ENCODE results near the gene MYH14. TPM values are rescaled to one million over a fixed set of nuclear protein-coding genes. Genes with fewer than 3 reads are reported as not detected.
"Not testable (repeated sequence)": the region's sequence is repeated elsewhere in the genome, so short reads cannot be mapped to it uniquely, and the experiment has no call there.

The MYH14 gene
- total RNA-seq, 2 experiments from 2014 or later = not detected

DNA sequence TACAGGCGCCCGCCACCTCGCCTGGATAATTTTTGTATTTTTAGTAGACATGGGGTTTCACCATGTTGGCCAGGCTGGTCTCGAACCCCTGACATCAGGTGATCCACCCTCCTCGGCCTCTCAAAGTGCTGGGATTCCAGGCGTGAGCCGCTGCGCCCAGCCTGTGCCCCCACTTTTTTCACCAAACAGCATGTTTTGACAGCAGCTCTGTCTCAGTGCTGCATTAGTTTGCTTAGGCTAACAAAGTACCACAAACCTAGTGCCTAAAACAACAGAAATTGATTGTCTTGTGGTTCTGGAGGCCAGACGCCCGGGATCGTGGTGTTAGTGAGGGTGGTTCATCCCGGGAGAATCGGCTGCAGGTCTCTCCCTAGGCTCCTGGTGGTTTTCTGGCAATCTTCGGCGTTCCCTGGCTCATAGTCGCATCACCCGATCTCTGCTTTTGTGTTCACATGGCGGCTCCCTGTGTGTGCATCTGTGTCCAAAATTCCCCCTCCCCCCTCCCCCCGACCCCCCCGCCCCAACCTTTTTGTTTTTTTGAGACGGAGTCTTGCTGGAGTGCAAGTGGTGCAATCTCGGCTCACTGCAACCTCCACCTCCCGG lies 30.0 kb downstream of the MYH14 start:
- Mint-ChIP-seq H3K27me3 (ENCODE audit: low read depth) (peaks cover 8% of the 10 kb centered on the region), H3K36me3 (ENCODE audit: low read depth) (no peaks in the 10 kb centered on the region), H3K4me1 (ENCODE audit: low read depth) (no peaks in the 10 kb centered on the region), H3K27ac (no peak overlapping the region), H3K9me3 (no peaks in the 10 kb centered on the region), H3K4me3 (no peak overlapping the region)
- intact Hi-C loops (cut with micrococcal nuclease) = no loop called here
- CTCF ChIA-PET = no interaction called here
- no peak for DNase-seq

- DNase-seq = peak; percentile 56
- CTCF ChIA-PET = interaction anchor here (0.5 to 1.2 kb wide), 5 partner anchors 40 to 1016 kb away, joined by 3 to 6 read pairs (median 3); no protein-coding TSS in a partner anchor
Observed at GRCh38 chr19:50237493-50237892, 34.1 kb downstream of the MYH14 start.

DNA sequence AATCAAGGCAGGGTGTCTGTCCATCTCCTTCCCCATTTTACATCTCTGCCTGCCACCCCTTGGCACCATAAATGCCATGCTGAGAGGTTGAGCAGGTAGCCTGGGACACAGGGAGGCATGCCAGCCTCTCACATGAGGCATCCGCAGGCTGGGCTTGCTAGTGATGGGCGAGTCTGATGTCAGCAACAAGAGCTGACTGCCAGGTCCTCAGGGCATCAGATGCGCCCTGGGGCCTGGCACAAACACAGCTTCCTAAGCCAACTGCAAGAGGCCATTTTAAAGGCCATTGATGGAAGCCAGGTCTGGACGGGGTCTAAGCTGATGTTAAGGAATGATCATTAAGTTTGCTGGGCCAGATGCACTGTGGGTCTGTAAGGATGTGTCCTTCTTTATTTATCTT lies 34.6 kb downstream of the MYH14 start:
- Mint-ChIP-seq H3K9me3 (peaks cover 3% of the 10 kb centered on the region), H3K27ac (no peak overlapping the region)
- intact Hi-C loops (cut with micrococcal nuclease) = no loop called here

More at GRCh38 chr19:50237493-50237892, 34.1 kb downstream of the MYH14 start:
- H3K36me3 Mint-ChIP-seq (ENCODE audit: low read depth); H3K27ac Mint-ChIP-seq; H3K27me3 Mint-ChIP-seq (ENCODE audit: low read depth); H3K4me3 Mint-ChIP-seq; intact Hi-C loops (cut with micrococcal nuclease); H3K4me1 Mint-ChIP-seq (ENCODE audit: low read depth); H3K9me3 Mint-ChIP-seq: not testable (repeated sequence)

GRCh38 chr19:50239921-50240590 lies 36.6 kb downstream of the MYH14 start:
- Mint-ChIP-seq H3K9me3 (peaks cover 3% of the 10 kb centered on the region), H3K27ac (no peak overlapping the region), H3K27me3 (ENCODE audit: low read depth) (peaks cover 12% of the 10 kb centered on the region), H3K36me3 (ENCODE audit: low read depth) (no peaks in the 10 kb centered on the region), H3K4me1 (ENCODE audit: low read depth) (no peaks in the 10 kb centered on the region), H3K4me3 (no peak overlapping the region)
- intact Hi-C loops (cut with micrococcal nuclease) = no loop called here
- CTCF ChIA-PET = interaction anchor here (0.6 kb wide), 1 partner anchor 92 kb away, joined by 3 read pairs; no protein-coding TSS in a partner anchor
- DNase-seq = no peak

More for the DNA sequence above, 34.6 kb downstream of the MYH14 start:
- H3K27me3 Mint-ChIP-seq (ENCODE audit: low read depth) = peaks cover 8% of the 10 kb centered on the region
- H3K4me3 Mint-ChIP-seq = no peak overlapping the region
- H3K4me1 Mint-ChIP-seq (ENCODE audit: low read depth) = no peaks in the 10 kb centered on the region
- CTCF ChIA-PET = interaction anchor here (0.5 to 1.2 kb wide), 5 partner anchors 39 to 1015 kb away, joined by 3 to 6 read pairs (median 3); no protein-coding TSS in a partner anchor
- no peak for DNase-seq
- H3K36me3 Mint-ChIP-seq (ENCODE audit: low read depth) = no peaks in the 10 kb centered on the region

- Mint-ChIP-seq H3K36me3 (ENCODE audit: low read depth) (no peaks in the 10 kb centered on the region), H3K4me3 (no peak overlapping the region), H3K4me1 (ENCODE audit: low read depth) (no peaks in the 10 kb centered on the region), H3K9me3 (peaks cover 3% of the 10 kb centered on the region), H3K27ac (no peak overlapping the region), H3K27me3 (ENCODE audit: low read depth) (peaks cover 8% of the 10 kb centered on the region)
- CTCF ChIA-PET = no interaction called here
- intact Hi-C loops (cut with micrococcal nuclease) = no loop called here
- no peak for DNase-seq
Observed at GRCh38 chr19:50242581-50242980, 39.2 kb downstream of the MYH14 start.

DNA sequence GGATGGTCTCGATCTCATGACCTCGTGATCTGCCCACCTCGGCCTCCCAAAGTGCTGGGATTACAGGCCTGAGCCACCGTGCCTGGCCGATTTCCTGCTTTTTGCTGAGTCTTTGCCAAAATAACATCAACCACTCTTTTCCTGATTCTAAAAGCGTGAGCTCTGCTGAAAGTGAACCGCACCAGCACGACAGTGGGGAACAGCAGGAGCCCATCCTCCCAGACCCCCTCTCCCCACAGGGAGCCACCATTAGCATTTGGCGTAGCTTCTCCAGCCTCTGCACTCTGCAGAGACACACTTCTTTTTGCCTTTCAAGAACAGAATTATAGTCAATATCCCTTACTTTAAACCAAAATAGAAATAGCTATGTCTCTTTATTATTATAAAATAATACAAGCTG lies 41.3 kb downstream of the MYH14 start:
- no peak for DNase-seq
- no peak overlapping the region for H3K27ac Mint-ChIP-seq
- no peaks in the 10 kb centered on the region for H3K4me1 Mint-ChIP-seq (ENCODE audit: low read depth)

DNA sequence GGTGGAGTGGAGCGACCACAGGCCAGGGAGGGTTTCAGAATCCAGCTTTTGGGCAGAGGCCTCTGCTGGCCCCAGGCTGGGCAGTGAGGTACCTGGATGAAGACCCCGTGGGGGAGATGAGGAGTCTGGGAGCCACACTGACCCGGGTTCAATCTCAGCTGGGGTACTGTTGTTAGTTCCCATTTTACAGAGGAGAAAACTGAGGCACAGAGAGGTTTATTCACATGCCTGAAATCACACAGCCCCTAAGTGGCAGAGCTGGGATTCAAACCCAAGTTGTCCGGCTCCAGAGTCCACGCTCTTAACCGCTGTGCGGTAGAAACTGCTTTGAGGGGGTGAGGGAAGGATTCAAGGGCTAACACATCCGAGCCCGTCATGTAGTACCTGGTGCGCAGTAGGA lies 45.0 kb downstream of the MYH14 start:
- CTCF ChIA-PET = no interaction called here
- H3K4me3 Mint-ChIP-seq = no peak overlapping the region
- DNase-seq = no peak
- H3K9me3 Mint-ChIP-seq = peaks cover 15% of the 10 kb centered on the region
- H3K36me3 Mint-ChIP-seq (ENCODE audit: low read depth) = no peaks in the 10 kb centered on the region
- H3K27ac Mint-ChIP-seq = no peak overlapping the region
- intact Hi-C loops (cut with micrococcal nuclease) = no loop called here
- H3K27me3 Mint-ChIP-seq (ENCODE audit: low read depth) = peaks cover 9% of the 10 kb centered on the region
- H3K4me1 Mint-ChIP-seq (ENCODE audit: low read depth) = no peaks in the 10 kb centered on the region

More for the DNA sequence above, 41.3 kb downstream of the MYH14 start:
- CTCF ChIA-PET = no interaction called here
- Mint-ChIP-seq H3K4me3 (no peak overlapping the region), H3K27me3 (ENCODE audit: low read depth) (peaks cover 6% of the 10 kb centered on the region), H3K9me3 (peaks cover 3% of the 10 kb centered on the region), H3K36me3 (ENCODE audit: low read depth) (no peaks in the 10 kb centered on the region)
- intact Hi-C loops (cut with micrococcal nuclease) = no loop called here

GRCh38 chr19:50248826-50249225 lies 45.4 kb downstream of the MYH14 start:
- Mint-ChIP-seq H3K27me3 (ENCODE audit: low read depth) (peaks cover 9% of the 10 kb centered on the region), H3K4me3 (no peak overlapping the region), H3K36me3 (ENCODE audit: low read depth) (no peaks in the 10 kb centered on the region), H3K27ac (no peak overlapping the region), H3K9me3 (peaks cover 16% of the 10 kb centered on the region), H3K4me1 (ENCODE audit: low read depth) (no peaks in the 10 kb centered on the region)
- intact Hi-C loops (cut with micrococcal nuclease) = no loop called here
- DNase-seq = no peak
- CTCF ChIA-PET = no interaction called here

GRCh38 chr19:50249636-50250035 lies 46.2 kb downstream of the MYH14 start:
- intact Hi-C loops (cut with micrococcal nuclease) = loop anchor here (10.0 kb wide), 1 partner anchor 215 kb away; no protein-coding TSS in a partner anchor

DNA sequence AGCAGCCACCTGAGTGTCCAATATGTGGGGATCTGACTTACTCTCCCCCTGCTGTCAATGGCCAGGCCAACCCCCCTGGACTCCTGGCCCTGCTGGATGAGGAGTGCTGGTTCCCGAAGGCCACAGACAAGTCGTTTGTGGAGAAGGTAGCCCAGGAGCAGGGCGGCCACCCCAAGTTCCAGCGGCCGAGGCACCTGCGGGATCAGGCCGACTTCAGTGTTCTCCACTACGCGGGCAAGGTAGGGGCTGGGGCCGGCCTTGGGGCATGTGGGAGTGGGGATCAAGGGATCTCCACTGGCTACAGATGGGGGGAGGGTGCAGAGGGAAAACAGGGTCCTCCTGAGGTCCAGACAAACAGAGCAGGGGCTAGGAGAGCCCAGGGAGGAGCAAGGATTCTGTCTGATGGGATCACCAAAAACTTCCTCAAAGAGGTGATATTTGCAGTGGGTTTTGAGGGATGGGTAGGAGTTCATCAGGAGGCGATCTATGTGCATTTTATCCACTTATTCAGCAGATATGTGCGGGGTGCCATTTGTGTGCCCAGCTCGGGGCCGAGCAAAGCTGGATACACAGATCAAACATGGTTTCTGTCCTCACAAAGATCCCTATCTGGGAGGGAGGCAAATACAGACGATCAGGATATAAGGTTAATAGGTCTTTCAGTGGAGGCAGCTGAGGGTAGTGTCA lies 47.2 kb downstream of the MYH14 start:
- no peak for DNase-seq
- peaks cover 20% of the 10 kb centered on the region for H3K27me3 Mint-ChIP-seq (ENCODE audit: low read depth)
- H3K27ac Mint-ChIP-seq = no peak overlapping the region
- no peaks in the 10 kb centered on the region for H3K36me3 Mint-ChIP-seq (ENCODE audit: low read depth)
- H3K9me3 Mint-ChIP-seq = peaks cover 25% of the 10 kb centered on the region
- no peaks in the 10 kb centered on the region for H3K4me1 Mint-ChIP-seq (ENCODE audit: low read depth)
- CTCF ChIA-PET = interaction anchor here (0.9 kb wide), 1 partner anchor 101 kb away, joined by 3 read pairs; no protein-coding TSS in a partner anchor
- H3K4me3 Mint-ChIP-seq = no peak overlapping the region
- intact Hi-C loops (cut with micrococcal nuclease) = loop anchor here (10.0 kb wide), 1 partner anchor 214 kb away; no protein-coding TSS in a partner anchor

More at GRCh38 chr19:50249636-50250035, 46.2 kb downstream of the MYH14 start:
- H3K9me3 Mint-ChIP-seq = peaks cover 21% of the 10 kb centered on the region
- no peaks in the 10 kb centered on the region for H3K4me1 Mint-ChIP-seq (ENCODE audit: low read depth)
- no peak overlapping the region for H3K27ac Mint-ChIP-seq
- H3K36me3 Mint-ChIP-seq (ENCODE audit: low read depth) = no peaks in the 10 kb centered on the region
- no peak overlapping the region for H3K4me3 Mint-ChIP-seq
- no peak for DNase-seq
- H3K27me3 Mint-ChIP-seq (ENCODE audit: low read depth) = peaks cover 11% of the 10 kb centered on the region
- CTCF ChIA-PET = interaction anchor here (0.7 kb wide), 1 partner anchor 77 kb away, joined by 4 read pairs; no protein-coding TSS in a partner anchor

GRCh38 chr19:50252111-50252886 lies 48.9 kb downstream of the MYH14 start:
- peak; percentile 54 for DNase-seq
- no peaks in the 10 kb centered on the region for H3K4me1 Mint-ChIP-seq (ENCODE audit: low read depth)
- CTCF ChIA-PET = interaction anchor here (0.6 to 1.5 kb wide), 6 partner anchors 16 to 304 kb away, joined by 3 to 4 read pairs (median 3); no protein-coding TSS in a partner anchor
- H3K9me3 Mint-ChIP-seq = peaks cover 26% of the 10 kb centered on the region
- H3K4me3 Mint-ChIP-seq = no peak overlapping the region
- no peak overlapping the region for H3K27ac Mint-ChIP-seq
- H3K27me3 Mint-ChIP-seq (ENCODE audit: low read depth) = peaks cover 25% of the 10 kb centered on the region
- intact Hi-C loops (cut with micrococcal nuclease) = loop anchor here (10.0 kb wide), 1 partner anchor 213 kb away; no protein-coding TSS in a partner anchor
- H3K36me3 Mint-ChIP-seq (ENCODE audit: low read depth) = no peaks in the 10 kb centered on the region

All from activated naive CD4-positive, alpha-beta T cell treated with anti-CD3 and anti-CD28 coated beads for 36 hours (primary cell).